Calu3 (cell line): ENCODE data around the gene ONECUT2. TPM values are rescaled to one million over a fixed set of nuclear protein-coding genes. Genes with fewer than 3 reads are reported as not detected.
"Not testable (repeated sequence)": the region's sequence is repeated elsewhere in the genome, so short reads cannot be mapped to it uniquely, and the experiment has no call there.

Experiments used
- BruUV-seq: library from RNA; stranded (reverse); fragments of 400-500 nt; replicated peaks from 2 replicates; lab custom pipeline; 2021; lab: Mats Ljungman, UMichigan
- CTCF ChIA-PET: fragments of 300-600 bp; sonication (Branson Sonifier 250); formaldehyde crosslinking; loops from one replicate; lab custom pipeline; 2022; ENCODE audit warnings: antibody characterized with exemption; lab: Charles Lee
- DNase-seq: peaks from one replicate; pipeline ENCODE4 v3.0.0; 2022
- H3K27ac Mint-ChIP-seq: one replicate; pipeline ENCODE4 v1.8.0; 2022; ENCODE audit warnings: mixed read lengths; ENCODE audit not compliant: unreplicated experiment
- H3K27me3 Mint-ChIP-seq: one replicate; pipeline ENCODE4 v1.8.0; 2022; ENCODE audit warnings: mixed read lengths; ENCODE audit not compliant: unreplicated experiment
- H3K36me3 Mint-ChIP-seq: one replicate; pipeline ENCODE4 v1.8.0; 2022; ENCODE audit warnings: mild to moderate bottlenecking, moderate library complexity, mixed read lengths; ENCODE audit not compliant: insufficient read depth, unreplicated experiment
- H3K4me1 Mint-ChIP-seq: one replicate; pipeline ENCODE4 v1.8.0; 2022; ENCODE audit warnings: mild to moderate bottlenecking, low read depth, mixed read lengths; ENCODE audit not compliant: unreplicated experiment
- H3K4me3 Mint-ChIP-seq: one replicate; pipeline ENCODE4 v1.8.0; 2022; ENCODE audit warnings: mild to moderate bottlenecking, low read depth, moderate library complexity, mixed read lengths; ENCODE audit not compliant: unreplicated experiment
- H3K9me3 Mint-ChIP-seq: one replicate; pipeline ENCODE4 v1.8.0; 2022; ENCODE audit warnings: low read depth, mixed read lengths; ENCODE audit not compliant: unreplicated experiment
- CTCF ChIP-seq: fragments of 200-600 bp; IDR thresholded peaks from one replicate; pipeline ENCODE4 v1.8.0; 2022; ENCODE audit warnings: antibody characterized with exemption; ENCODE audit not compliant: unreplicated experiment
- intact Hi-C: fragments of 100-400 bp; cut with micrococcal nuclease; formaldehyde crosslinking; loops from one replicate; pipeline ENCODE4 v1.10.0; 2022; ENCODE audit not compliant: unreplicated experiment
- total RNA-seq: library from RNA; stranded (reverse); gene quantifications from 2 replicates; pipeline ENCODE4 v1.2.3, GENCODE V29; 2022

The ONECUT2 gene
- total RNA-seq, 1 experiment from 2014 or later: 182 TPM

DNA sequence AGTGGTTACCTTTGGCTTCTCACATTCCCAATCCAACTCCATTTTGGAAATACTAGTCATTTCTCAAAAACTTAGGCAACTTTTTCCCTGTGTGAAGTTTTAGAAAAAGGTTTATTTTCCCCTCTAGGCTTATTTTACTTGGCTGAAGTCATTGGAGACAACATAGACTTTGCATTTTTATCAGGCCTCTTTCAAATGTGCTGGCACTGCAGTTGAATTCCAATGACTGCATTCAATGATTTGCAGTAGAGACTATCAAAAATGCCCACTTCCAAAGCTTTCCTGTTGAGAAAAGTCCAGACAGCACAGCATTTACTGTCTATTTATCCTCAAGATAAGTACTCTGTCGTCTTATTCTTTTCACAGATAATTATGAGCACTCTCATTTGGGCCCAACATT lies 70.1 kb downstream of the ONECUT2 start:
- no peaks in the 10 kb centered on the region for H3K4me1 Mint-ChIP-seq
- H3K36me3 Mint-ChIP-seq: no peaks in the 10 kb centered on the region
- intact Hi-C loops: no loop called here
- H3K9me3 Mint-ChIP-seq: no peaks in the 10 kb centered on the region
- CTCF ChIA-PET: no interaction called here
- no peak for TF ChIP-seq CTCF
- H3K4me3 Mint-ChIP-seq: no peak overlapping the region
- DNase-seq: no peak
- no TSS peak for BruUV-seq
- no peaks in the 10 kb centered on the region for H3K27me3 Mint-ChIP-seq
- no peak overlapping the region for H3K27ac Mint-ChIP-seq

GRCh38 chr18:57516056-57516455 lies 80.9 kb downstream of the ONECUT2 start:
- DNase-seq: no peak
- no peak for TF ChIP-seq CTCF
- Mint-ChIP-seq H3K27me3 (no peaks in the 10 kb centered on the region), H3K27ac (no peak overlapping the region), H3K4me1 (no peaks in the 10 kb centered on the region), H3K4me3 (no peak overlapping the region), H3K36me3 (no peaks in the 10 kb centered on the region), H3K9me3 (peaks cover 4% of the 10 kb centered on the region)
- CTCF ChIA-PET: no interaction called here
- intact Hi-C loops: no loop called here
- BruUV-seq: no TSS peak

GRCh38 chr18:57518533-57518932 lies 83.4 kb downstream of the ONECUT2 start:
- Mint-ChIP-seq H3K9me3 (peaks cover 4% of the 10 kb centered on the region), H3K4me1 (no peaks in the 10 kb centered on the region), H3K36me3 (no peaks in the 10 kb centered on the region), H3K27me3 (peaks cover 8% of the 10 kb centered on the region), H3K4me3 (no peak overlapping the region), H3K27ac (no peak overlapping the region)
- no peak for TF ChIP-seq CTCF
- intact Hi-C loops: no loop called here
- CTCF ChIA-PET: no interaction called here
- no TSS peak for BruUV-seq
- no peak for DNase-seq

DNA sequence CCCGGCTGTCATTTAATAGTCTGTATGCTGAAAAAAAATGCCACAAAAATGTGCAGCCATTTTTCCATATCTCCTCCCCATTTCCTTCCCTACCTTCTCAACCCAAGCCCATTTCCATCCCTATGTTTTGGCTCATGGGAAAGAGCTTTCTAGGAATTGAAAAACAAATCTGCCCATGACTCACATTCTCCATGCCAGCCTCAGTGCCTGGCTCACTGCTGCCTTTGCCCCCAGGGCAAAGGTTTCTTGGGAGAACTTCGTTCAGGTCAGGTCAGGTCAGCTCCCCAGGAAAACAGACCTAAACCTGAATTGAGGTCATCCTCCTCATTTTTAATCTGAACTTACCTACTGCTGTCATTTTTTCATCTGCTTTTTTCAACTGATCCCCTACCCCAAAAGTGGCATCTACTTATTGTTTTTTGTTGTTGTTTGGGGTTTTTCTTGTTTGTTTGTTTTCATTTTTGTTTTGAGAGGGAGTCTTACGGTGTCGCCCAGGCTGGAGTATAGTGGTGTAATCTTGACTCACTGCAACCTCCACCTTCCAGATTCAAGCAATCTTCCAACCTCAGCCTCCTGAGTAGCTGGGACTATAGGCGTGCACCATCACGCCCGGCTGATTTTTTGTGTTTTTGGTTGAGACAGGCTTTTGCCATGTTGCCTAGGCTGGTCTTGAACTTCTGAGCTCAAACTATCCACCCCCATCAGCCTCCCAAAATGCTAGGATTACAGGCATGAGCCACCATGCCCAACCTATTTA lies 84.7 kb downstream of the ONECUT2 start:
- CTCF ChIA-PET: no interaction called here
- Mint-ChIP-seq H3K4me1 (no peaks in the 10 kb centered on the region), H3K36me3 (no peaks in the 10 kb centered on the region), H3K9me3 (no peaks in the 10 kb centered on the region), H3K4me3 (no peak overlapping the region), H3K27me3 (peaks cover 20% of the 10 kb centered on the region), H3K27ac (no peak overlapping the region)
- DNase-seq: no peak
- intact Hi-C loops: no loop called here
- TF ChIP-seq CTCF: no peak
- BruUV-seq: no TSS peak

- H3K27ac Mint-ChIP-seq, H3K4me1 Mint-ChIP-seq, DNase-seq, H3K9me3 Mint-ChIP-seq, BruUV-seq, intact Hi-C loops, H3K36me3 Mint-ChIP-seq, CTCF ChIA-PET, H3K4me3 Mint-ChIP-seq: not testable (repeated sequence)
- H3K27me3 Mint-ChIP-seq: peaks cover 37% of the 10 kb centered on the region
Observed at GRCh38 chr18:57522348-57522747, 87.2 kb downstream of the ONECUT2 start.
